DMS114 treated with DMSO at 0.1 percent for 48 hours (cell line): ENCODE data around the gene FPR1.
"Not testable (repeated sequence)": the region's sequence is repeated elsewhere in the genome, so short reads cannot be mapped to it uniquely, and the experiment has no call there.

Experiments used
- DNase-seq: peaks from one replicate; lab custom pipeline; 2025; ENCODE audit not compliant: unreplicated experiment; lab: John Stamatoyannopoulos, UW

Gene FPR1

GRCh38 chr19:51779703-51780102 is 28.0 kb upstream of the FPR1 start:
- no peak for DNase-seq

DNA sequence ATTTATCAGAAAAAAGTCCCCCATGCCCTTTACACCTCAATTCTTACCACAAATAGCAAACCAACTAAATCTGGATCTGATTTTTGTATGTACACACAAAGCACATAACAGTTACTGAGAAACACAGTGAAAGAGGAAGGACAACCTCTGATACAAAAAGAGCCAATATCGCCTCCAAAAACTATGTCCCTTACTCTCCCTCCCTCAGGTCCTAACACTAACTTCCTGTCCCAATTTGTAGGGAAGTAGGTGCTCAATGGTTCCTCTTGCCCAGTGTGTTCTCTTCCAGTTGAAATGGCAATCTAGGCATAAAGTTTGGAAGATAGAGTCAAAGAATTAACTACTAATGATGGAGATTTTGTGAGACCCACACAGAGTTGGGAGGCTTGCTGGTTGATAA is 27.5 kb upstream of the FPR1 start:
- no peak for DNase-seq

GRCh38 chr19:51777570-51778462 is 26.1 kb upstream of the FPR1 start:
- peak; percentile 80 for DNase-seq

DNA sequence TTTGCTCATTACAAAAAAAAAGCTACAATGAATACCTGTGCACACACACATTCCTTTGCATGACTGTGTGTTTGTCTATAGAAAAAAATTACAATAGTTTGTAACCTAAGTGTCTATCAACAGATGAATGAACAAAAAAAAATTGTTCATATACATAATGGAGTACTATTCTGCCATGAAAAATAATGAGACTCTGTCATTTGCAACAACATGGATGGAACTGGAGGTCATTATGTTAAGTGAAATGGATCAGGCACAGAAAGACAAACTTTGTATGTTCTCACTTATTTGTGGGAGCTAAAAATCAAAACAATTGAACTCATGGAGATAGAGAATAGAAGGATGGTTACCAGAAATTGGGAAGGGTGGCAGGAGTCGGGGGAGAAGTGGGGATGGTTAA is 24.9 kb upstream of the FPR1 start:
- DNase-seq: not testable (repeated sequence)

- DNase-seq: no peak
These were observed 21.3 kb upstream of the FPR1 start for GRCh38 chr19:51772977-51773376.

DNA sequence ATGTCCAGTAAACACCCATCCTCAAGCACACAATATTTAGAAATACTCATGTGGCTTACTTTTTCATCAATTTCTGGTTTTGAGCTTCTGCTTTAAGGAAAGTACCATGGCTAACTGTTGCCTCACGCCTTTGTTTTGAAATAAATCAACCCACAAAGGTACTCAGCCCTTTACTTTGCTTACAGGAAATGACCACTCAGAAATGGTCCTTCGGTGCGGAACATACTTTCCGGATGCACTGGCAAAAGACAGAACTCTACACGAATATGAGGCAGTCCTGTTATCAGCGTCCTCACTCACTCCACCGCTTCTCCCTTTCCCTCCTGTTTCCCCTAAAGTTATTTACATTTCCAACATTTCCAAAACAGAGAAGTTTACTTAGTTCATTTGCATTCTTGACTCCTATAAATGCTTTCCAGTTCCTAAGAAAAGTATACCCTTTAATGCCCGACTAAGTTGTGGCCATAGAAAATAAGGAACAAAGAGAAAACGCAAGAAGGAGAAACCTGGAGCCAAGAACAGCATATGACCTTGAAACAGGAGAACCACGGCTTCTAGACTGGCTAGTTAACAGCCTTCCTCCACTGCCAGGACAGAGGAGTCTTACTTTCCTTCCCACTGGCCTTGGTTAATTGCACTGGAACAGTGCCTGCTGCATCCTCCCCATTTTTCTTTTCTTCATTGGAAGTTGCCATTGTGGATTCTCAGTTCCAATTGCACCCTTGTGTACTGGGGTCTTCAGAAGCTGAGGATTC is 19.9 kb upstream of the FPR1 start:
- no peak for DNase-seq

- no peak for DNase-seq
These were observed 14.8 kb upstream of the FPR1 start for GRCh38 chr19:51766461-51766860.

DNA sequence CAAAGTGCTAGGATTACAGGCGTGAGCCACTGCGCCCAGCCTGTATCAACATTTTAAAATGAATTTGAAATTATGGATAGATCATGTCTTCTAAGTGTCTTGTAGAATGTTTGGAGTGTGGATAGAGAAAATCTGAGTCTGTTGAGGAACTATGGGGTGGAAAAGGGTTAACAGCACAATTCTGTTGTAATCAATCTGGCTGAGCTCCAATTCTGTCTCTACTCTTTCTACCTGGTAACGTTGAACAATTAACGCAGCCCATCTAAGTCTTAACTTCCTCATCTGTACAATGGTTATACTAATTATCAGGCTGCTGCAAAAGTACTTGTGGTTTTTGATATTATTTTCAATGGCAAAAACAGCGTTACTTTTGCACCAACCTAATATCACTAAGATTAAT is 13.4 kb upstream of the FPR1 start:
- no peak for DNase-seq

- no peak for DNase-seq
These were observed 10.0 kb upstream of the FPR1 start for GRCh38 chr19:51761696-51762095.

DNA sequence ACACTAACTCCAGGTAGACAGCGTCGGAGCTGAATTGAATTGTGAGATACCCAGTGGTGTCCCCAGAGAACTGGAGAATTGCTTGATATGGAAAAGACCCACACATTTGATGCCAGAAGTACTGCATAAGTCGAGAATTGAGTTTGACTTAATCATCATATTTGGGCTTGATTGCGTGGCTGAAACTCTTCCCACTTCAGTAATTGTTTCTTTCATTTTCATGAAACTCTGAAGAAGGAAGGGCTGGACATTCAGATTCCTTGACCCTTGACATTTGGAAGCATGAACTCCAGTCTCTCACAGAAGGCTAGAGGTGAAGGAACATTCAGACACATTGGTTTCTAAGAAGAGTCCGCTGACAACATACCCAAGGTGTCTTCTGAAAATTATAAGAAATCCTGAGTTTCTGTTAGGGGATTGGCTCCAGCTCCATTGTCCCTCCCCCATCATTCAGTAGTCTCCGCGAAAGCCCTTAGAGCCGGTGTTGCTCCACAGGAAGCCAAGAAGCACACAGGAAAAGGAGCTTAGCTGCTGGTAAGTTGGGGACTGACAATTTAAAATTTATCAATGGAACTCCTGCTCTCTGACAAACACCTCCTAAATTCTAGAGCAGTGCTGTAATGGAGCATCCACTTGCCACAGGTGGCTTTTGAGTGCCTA is 9.1 kb upstream of the FPR1 start, which contains the start of gene FPR2:
Gene FPR2, plus strand, starts transcription at position 484 of the 660 bp plus-strand sequence. CDS start 7,479 bp downstream, outside the sequence.
- no peak for DNase-seq

DNA sequence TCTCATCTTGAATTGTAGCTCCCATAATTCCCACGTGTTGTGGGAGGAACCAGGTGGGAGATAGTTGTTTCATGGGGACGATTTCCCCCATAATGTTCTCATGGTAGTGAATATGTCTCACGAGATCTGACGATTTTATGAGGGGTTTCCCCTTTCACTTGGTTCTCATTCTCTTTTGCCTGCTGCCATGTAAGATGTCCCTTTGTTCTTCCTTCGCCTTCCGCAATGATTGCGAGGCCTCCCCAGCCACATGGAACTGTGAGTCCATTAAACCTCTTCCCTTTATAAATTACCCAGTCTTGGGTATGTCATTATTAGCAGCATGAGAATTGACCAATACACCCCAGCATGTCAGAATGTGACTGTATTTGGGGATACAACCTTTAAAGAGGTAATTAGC is 3.9 kb upstream of the FPR1 start:
- no peak for DNase-seq

DNA sequence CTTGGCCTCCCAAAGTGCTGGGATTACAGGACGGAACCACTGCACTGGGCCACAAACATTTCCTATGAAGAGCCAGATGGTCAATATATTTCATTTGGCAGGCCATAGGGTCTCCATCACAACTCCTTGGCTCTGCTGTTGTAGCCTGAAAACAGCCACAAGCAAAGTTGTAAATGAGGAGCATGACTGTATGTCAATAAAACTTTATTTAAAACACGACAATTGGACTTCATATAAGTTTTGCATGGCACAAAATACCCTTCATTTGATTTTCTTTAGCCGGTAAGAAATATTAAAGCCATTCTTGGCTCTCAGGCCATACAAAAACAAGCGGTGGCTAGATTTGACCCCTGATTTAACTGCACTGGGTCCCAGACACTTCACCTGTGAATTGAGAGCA is 3.1 kb upstream of the FPR1 start:
- no peak for DNase-seq

DNA sequence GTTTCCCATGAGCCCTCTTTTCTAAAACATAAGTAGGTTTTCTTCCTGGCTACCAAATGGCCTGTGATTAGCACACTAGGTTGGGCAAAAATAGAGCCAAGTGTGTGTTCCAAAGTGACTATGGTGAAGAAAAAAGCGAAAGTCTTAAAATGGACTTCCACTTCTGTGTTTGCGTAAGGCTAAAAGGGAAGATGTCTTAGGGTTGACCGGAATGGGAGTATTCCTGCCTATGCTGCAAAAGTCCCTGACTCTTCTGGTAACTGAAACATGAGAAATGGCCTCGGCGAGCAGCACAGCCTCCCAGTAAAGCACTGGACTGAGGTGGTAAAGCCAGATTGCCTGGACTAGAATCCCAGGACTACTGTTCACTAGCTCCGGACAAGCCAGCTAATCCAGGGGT is 2.4 kb upstream of the FPR1 start:
- no peak for DNase-seq

DNA sequence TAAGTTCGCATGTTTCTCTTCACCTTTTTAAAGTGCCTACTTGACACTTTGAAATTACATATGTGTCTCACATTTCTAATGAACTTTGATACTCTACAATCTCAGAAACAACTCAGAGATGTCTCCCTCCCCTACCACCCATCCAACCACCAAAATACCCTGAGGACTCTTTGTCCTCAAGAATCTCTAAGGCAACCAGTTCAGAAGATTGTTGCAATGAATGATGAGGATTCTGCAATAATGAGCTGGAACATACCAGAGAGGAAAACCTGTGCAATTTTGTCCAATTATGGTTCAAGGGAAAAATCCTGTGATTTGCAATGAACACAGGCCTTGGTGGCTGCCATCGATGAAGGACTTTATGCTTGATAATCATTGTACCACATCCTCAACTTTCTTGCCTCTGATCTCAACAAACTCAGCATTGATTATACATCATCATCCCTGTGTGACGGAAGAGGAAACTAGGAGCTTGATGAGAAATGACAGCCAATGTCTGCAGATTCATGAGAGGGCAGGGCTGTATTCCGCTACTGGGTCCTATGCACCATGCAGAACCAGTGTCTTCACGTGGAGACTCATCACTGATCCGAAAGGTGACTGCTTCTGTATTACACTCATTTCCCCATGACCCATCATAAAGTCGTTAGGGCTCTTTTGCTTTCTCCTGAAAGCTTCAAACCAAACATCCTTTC is 1.1 kb downstream of the FPR1 start:
- DNase-seq: no peak

DNA sequence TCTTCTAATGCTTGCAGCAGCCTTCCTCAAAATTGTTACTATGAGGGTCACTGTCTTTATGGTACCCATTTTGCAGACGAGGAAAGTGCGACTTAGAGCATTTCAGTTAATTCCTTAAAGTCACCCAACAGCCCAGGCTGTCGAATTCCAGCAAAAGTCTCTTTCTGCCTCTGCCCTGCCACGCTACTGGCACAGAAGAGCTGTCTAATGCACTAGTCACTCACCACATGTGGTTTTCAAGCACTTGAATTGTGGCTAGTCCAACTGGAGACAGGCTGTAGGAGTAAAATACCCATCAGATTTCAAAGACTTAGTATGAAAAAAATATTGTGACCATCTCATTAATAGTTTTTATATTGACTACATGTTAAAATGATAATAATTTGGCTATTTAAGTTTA is 1.7 kb downstream of the FPR1 start:
- no peak for DNase-seq

- DNase-seq: no peak
These were observed 4.9 kb downstream of the FPR1 start for GRCh38 chr19:51746731-51747130.

DNA sequence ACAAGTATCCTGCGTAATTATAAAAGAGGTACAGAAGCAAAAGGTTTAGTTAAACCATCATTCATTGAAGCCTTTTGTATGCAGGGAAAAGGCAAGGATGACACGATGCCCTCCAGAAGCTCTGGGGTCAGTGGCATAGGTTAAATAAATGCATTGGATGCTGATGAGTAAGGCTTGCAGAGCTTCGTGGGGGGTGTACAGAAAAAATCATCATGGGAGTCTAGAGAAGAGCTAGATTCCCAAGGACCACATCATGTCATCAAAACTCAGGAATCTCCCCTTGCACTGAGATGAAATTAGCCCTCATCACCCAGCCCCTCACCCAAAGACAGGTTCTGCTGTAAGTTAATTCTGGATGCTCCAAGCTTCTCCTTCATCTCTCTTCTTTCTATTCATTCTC is 8.3 kb downstream of the FPR1 start:
- no peak for DNase-seq

- DNase-seq: no peak
These were observed 8.9 kb downstream of the FPR1 start for GRCh38 chr19:51742789-51743188.

DNA sequence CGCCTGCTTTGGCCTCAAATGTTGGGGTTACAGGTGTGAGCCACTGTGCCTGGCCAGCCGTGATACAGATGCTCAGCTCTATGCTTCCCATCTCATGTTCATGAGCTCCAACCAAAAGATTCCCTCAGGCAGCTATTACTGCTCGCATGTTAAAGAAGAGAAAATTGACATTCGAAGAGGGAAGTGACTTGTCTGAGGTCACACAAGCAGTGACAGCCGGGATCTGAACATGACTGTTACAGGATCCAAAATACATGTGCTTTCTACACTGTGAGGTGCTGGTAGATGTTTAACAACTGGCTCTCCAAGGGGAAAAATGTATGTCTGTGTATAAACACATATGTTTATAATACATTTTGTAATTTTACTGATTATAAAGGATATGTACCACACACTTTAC is 11.3 kb downstream of the FPR1 start:
- no peak for DNase-seq

- DNase-seq: no peak
These were observed 12.0 kb downstream of the FPR1 start for GRCh38 chr19:51739466-51740213.
